BE2C (cell line): Measurements from ENCODE around the gene AACS. TPM values are rescaled to one million over a fixed set of nuclear protein-coding genes. Genes with fewer than 3 reads are reported as not detected.

Experiments
- DNase-seq: peaks from one replicate; pipeline ENCODE4 v3.0.0-alpha.2; 2020
- H3K27me3 ChIP-seq: fragments of 250-450 bp; sonication (Bioruptor Pico); 2 replicates; pipeline ENCODE4 v1.5.1; 2020; ENCODE audit warnings: mild to moderate bottlenecking
- H3K36me3 ChIP-seq: fragments of 250-450 bp; sonication (Bioruptor Pico); 2 replicates; pipeline ENCODE4 v1.5.1; 2020; ENCODE audit warnings: mild to moderate bottlenecking
- H3K4me1 ChIP-seq: fragments of 250-450 bp; sonication (Bioruptor Pico); 2 replicates; pipeline ENCODE4 v1.5.1; 2020
- H3K4me3 ChIP-seq: 2 replicates; pipeline ENCODE4 v1.5.1; 2011; ENCODE audit warnings: low read depth, low read length
- H3K9me3 ChIP-seq: fragments of 250-450 bp; sonication (Bioruptor Pico); 2 replicates; pipeline ENCODE4 v1.5.1; 2020
- CTCF ChIP-seq: IDR thresholded peaks from 2 replicates; pipeline ENCODE4 v1.5.1; 2012; ENCODE audit warnings: mild to moderate bottlenecking, low read depth, low read length
- polyA plus RNA-seq: library from polyadenylated mRNA; unstranded; fragments of >200 nt; gene quantifications from one replicate; pipeline ENCODE4 v1.2.1, GENCODE V29; 2012; ENCODE audit warnings: low read depth, missing spikeins; ENCODE audit not compliant: insufficient read length, insufficient read depth

The AACS gene
- polyA plus RNA-seq, result 6.1 TPM

- H3K9me3 ChIP-seq, result no peaks in the 10 kb centered on the region
- DNase-seq, result peak; percentile 89
- H3K27me3 ChIP-seq, result no peaks in the 10 kb centered on the region
- H3K36me3 ChIP-seq, result no peaks in the 10 kb centered on the region
- H3K4me3 ChIP-seq, result peak within 1 kb of the TSS; percentile 86
- TF ChIP-seq CTCF, result no peak
- H3K4me1 ChIP-seq, result peaks cover 3% of the 10 kb centered on the region; the same call in 1 of the 2 replicates
Observed at GRCh38 chr12:125065021-125065918, at the start of gene AACS. AACS (plus strand) TSS chr12:125065435; CDS start chr12:125065585, 150 bp downstream.

DNA sequence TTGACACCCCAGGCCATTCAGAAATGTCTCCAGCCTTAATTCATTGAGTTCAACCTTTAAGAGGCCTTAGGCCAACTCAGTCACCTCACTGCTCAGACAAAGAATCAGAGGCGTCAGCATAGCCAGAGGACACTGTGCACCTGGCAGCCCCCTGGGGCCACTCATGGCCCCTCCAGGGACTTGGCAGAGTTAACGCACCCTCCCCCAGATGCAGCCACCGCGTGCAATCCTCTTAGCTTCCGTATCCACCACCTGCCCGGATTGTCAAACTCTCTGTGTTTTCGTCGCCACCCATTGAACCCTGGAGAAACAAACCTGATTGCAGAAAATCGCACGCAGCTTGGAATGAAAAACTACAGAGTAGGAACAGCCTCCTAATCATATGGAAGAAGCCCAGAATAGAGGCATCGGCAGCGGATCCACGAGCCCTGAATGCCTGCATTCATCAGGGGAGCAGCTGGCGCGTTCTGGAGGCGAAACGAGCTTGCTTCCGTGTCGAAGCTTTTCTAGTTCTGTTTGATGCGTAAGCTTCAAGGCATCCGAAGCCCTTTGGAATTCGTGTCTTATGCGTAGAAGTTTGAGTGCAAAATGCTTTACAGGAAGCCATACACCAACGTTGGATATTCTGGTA is 49.4 kb upstream of the AACS start:
- no peak for TF ChIP-seq CTCF

GRCh38 chr12:125017801-125018200 is 47.4 kb upstream of the AACS start:
- Histone ChIP-seq H3K9me3 (no peaks in the 10 kb centered on the region), H3K4me1 (no peaks in the 10 kb centered on the region), H3K27me3 (no peaks in the 10 kb centered on the region), H3K36me3 (peaks cover 14% of the 10 kb centered on the region; the same call in 1 of the 2 replicates), H3K4me3 (no peak overlapping the region)
- no peak for DNase-seq
- TF ChIP-seq CTCF, result no peak

More for the DNA sequence above, 49.4 kb upstream of the AACS start:
- Histone ChIP-seq H3K4me1 (no peaks in the 10 kb centered on the region), H3K36me3 (peaks cover 14% of the 10 kb centered on the region; the same call in 1 of the 2 replicates), H3K27me3 (no peaks in the 10 kb centered on the region), H3K4me3 (no peak overlapping the region), H3K9me3 (no peaks in the 10 kb centered on the region)
- no peak for DNase-seq

- TF ChIP-seq CTCF, result no peak
- H3K36me3 ChIP-seq, result peaks cover 13% of the 10 kb centered on the region; the same call in 1 of the 2 replicates
- H3K27me3 ChIP-seq, result no peaks in the 10 kb centered on the region
- H3K4me3 ChIP-seq, result no peak overlapping the region
- no peak for DNase-seq
- H3K4me1 ChIP-seq, result no peaks in the 10 kb centered on the region
- H3K9me3 ChIP-seq, result no peaks in the 10 kb centered on the region
Observed at GRCh38 chr12:125018356-125018755, 46.9 kb upstream of the AACS start.

GRCh38 chr12:125021096-125021495 is 44.1 kb upstream of the AACS start:
- DNase-seq, result no peak
- no peaks in the 10 kb centered on the region for H3K27me3 ChIP-seq
- no peak overlapping the region for H3K4me3 ChIP-seq
- no peaks in the 10 kb centered on the region for H3K4me1 ChIP-seq
- no peak for TF ChIP-seq CTCF
- H3K36me3 ChIP-seq, result no peaks in the 10 kb centered on the region
- H3K9me3 ChIP-seq, result no peaks in the 10 kb centered on the region
